OCI-LY1 (cell line): ENCODE results near the gene ODAPH.

Experiments
- CTCF ChIP-seq: fragments of 200-600 bp; sonication (generic), shearing (Covaris generic); IDR thresholded peaks from 2 replicates; pipeline ENCODE4 v1.5.1; 2017; ENCODE audit warnings: mild to moderate bottlenecking, antibody characterized with exemption, low read length, moderate library complexity, mixed read lengths
- EZH2 ChIP-seq: fragments of 200-600 bp; sonication (generic), shearing (Covaris generic); IDR thresholded peaks from 2 replicates; pipeline ENCODE4 v1.8.0; 2017; ENCODE audit warnings: borderline replicate concordance, mixed run types, mild to moderate bottlenecking, antibody characterized with exemption, low read length, moderate library complexity, mixed read lengths

- no peak for TF ChIP-seq CTCF
- TF ChIP-seq EZH2, result no peak
These were observed 40.2 kb downstream of the ODAPH start for GRCh38 chr4:75596061-75596460.
